Breast epithelium (tissue), 3 donors: ENCODE measurements around the gene CCDC85C.

Experiments used
- CTCF ChIP-seq, 3 donors: fragments of 450-650 bp; IDR thresholded peaks; one replicate each; pipeline ENCODE4 v1.5.1; 2016 to 2017; ENCODE audit warnings: antibody characterized with exemption in 3 of 3, mild to moderate bottlenecking in 3 of 3, moderate library complexity in 3 of 3
- POLR2AphosphoS5 ChIP-seq, 3 donors: sonication (generic); formaldehyde crosslinking; IDR thresholded peaks; one replicate each; pipeline ENCODE4 v1.6.1; 2017; ENCODE audit warnings: antibody characterized with exemption in 3 of 3

- TF ChIP-seq CTCF (IDR thresholded peaks at IDR 0.05) (no peak), POLR2AphosphoS5 (IDR thresholded peaks at IDR 0.05) (no peak)
These were observed 66.6 kb downstream of the CCDC85C start for GRCh38 chr14:99537399-99537798.
